OCI-LY3 (cell line): ENCODE data around the gene SDR9C7.
A peak's percentile ranks its signal among the peaks of the same experiment; 100 is the strongest.

Experiments used
- H2AFZ ChIP-seq: fragments of 200-600, 300-600 bp; shearing (Covaris generic); 2 replicates; pipeline ENCODE4 v1.6.0; 2014; ENCODE audit warnings: antibody characterized with exemption, low read depth, low read length
- H3K27ac ChIP-seq: fragments of 200-600, 300-600 bp; sonication (generic); 2 replicates; pipeline ENCODE4 v1.5.1; 2014; ENCODE audit warnings: mild to moderate bottlenecking, low read length, moderate library complexity, mixed read lengths
- H3K27me3 ChIP-seq: fragments of 200-600, 300-600 bp; sonication (generic); 2 replicates; pipeline ENCODE4 v1.6.1; 2014; ENCODE audit warnings: low read depth, low read length, mixed read lengths
- H3K36me3 ChIP-seq: fragments of 200-600, 300-600 bp; sonication (generic); replicated peaks from 2 replicates; pipeline ENCODE3; 2014; ENCODE audit warnings: low read depth, low read length, mixed read lengths
- H3K4me1 ChIP-seq: fragments of 300-600, 200-600 bp; sonication (generic); 2 replicates; pipeline ENCODE4 v1.6.1; 2014; ENCODE audit warnings: low read length, mixed read lengths
- H3K4me2 ChIP-seq: fragments of 200-600, 300-600 bp; sonication (generic); 2 replicates; pipeline ENCODE4 v1.6.1; 2014; ENCODE audit warnings: low read length, mixed read lengths
- H3K4me3 ChIP-seq: fragments of 300-600, 200-600 bp; sonication (generic); 2 replicates; pipeline ENCODE4 v1.5.1; 2014; ENCODE audit warnings: antibody characterized with exemption, mild to moderate bottlenecking, low read length, moderate library complexity
- H3K79me2 ChIP-seq: fragments of 300-600, 200-600 bp; shearing (Covaris generic); 2 replicates; pipeline ENCODE4 v1.6.1; 2014; ENCODE audit warnings: mild to moderate bottlenecking, low read length, mixed read lengths
- H3K9ac ChIP-seq: fragments of 300-600, 200-600 bp; shearing (Covaris generic); 2 replicates; pipeline ENCODE4 v1.6.0; 2014; ENCODE audit warnings: mild to moderate bottlenecking, low read length, moderate library complexity
- H3K9me3 ChIP-seq: fragments of 200-600, 300-600 bp; shearing (Covaris generic); 2 replicates; pipeline ENCODE4 v1.6.1; 2014; ENCODE audit warnings: low read length, mixed read lengths; ENCODE audit not compliant: insufficient read depth
- H4K20me1 ChIP-seq: fragments of 200-600, 300-600 bp; sonication (generic); 2 replicates; pipeline ENCODE4 v1.6.1; 2016; ENCODE audit warnings: low read length, mixed read lengths; ENCODE audit not compliant: insufficient read depth
- CTCF ChIP-seq: fragments of 200-600, 300-600 bp; sonication (generic); IDR thresholded peaks from 2 replicates; pipeline ENCODE4 v1.5.1; 2014; ENCODE audit warnings: antibody characterized with exemption, low read length, low read depth
- EZH2phosphoT487 ChIP-seq: fragments of 200-600 bp; shearing (Covaris generic); IDR thresholded peaks from 2 replicates; pipeline ENCODE4 v1.6.1; 2018; ENCODE audit warnings: antibody characterized with exemption, mixed run types, low read depth

SDR9C7 gene

GRCh38 chr12:56951582-56952339 is 17.6 kb upstream of the SDR9C7 start:
- TF ChIP-seq CTCF, result no peak
- no peak for TF ChIP-seq EZH2phosphoT487
- no peak overlapping the region for H2AFZ ChIP-seq
- H3K4me3 ChIP-seq, result no peak overlapping the region
- H3K36me3 ChIP-seq, result no peaks in the 10 kb centered on the region
- no peak overlapping the region for H3K4me2 ChIP-seq
- no peaks in the 10 kb centered on the region for H4K20me1 ChIP-seq
- H3K79me2 ChIP-seq, result no peaks in the 10 kb centered on the region
- H3K9ac ChIP-seq, result no peak overlapping the region
- no peak overlapping the region for H3K27ac ChIP-seq
- H3K27me3 ChIP-seq, result 0 out of 2 replicates have a peak, but pooled peaks cover 6% of the 10 kb centered on the region
- no peaks in the 10 kb centered on the region for H3K4me1 ChIP-seq
- no peaks in the 10 kb centered on the region for H3K9me3 ChIP-seq

- Histone ChIP-seq H3K36me3 (no peaks in the 10 kb centered on the region), H3K79me2 (no peaks in the 10 kb centered on the region), H3K9me3 (no peaks in the 10 kb centered on the region), H3K27me3 (0 out of 2 replicates have a peak, but pooled peaks cover 3% of the 10 kb centered on the region), H3K4me2 (no peak overlapping the region), H3K4me3 (no peak overlapping the region), H3K27ac (no peak overlapping the region), H3K9ac (no peak overlapping the region), H3K4me1 (no peaks in the 10 kb centered on the region), H2AFZ (no peak overlapping the region), H4K20me1 (no peaks in the 10 kb centered on the region)
- TF ChIP-seq EZH2phosphoT487 (no peak), CTCF (no peak)
Observed at GRCh38 chr12:56948881-56949280, 14.7 kb upstream of the SDR9C7 start.

- Histone ChIP-seq H3K4me2 (no peak overlapping the region), H4K20me1 (no peaks in the 10 kb centered on the region), H3K4me3 (no peak overlapping the region), H3K4me1 (no peaks in the 10 kb centered on the region), H2AFZ (no peak overlapping the region), H3K9me3 (no peaks in the 10 kb centered on the region), H3K27ac (no peak overlapping the region), H3K27me3 (0 out of 2 replicates have a peak, but pooled peaks cover 3% of the 10 kb centered on the region), H3K79me2 (no peaks in the 10 kb centered on the region), H3K36me3 (no peaks in the 10 kb centered on the region), H3K9ac (no peak overlapping the region)
- TF ChIP-seq EZH2phosphoT487 (no peak), CTCF (no peak)
Observed at GRCh38 chr12:56948457-56948777, 14.2 kb upstream of the SDR9C7 start.

GRCh38 chr12:56947633-56948456 is 13.6 kb upstream of the SDR9C7 start:
- Histone ChIP-seq H3K4me1 (no peaks in the 10 kb centered on the region), H2AFZ (no peak overlapping the region), H3K9me3 (no peaks in the 10 kb centered on the region), H4K20me1 (no peaks in the 10 kb centered on the region), H3K79me2 (no peaks in the 10 kb centered on the region), H3K9ac (no peak overlapping the region), H3K27me3 (0 out of 2 replicates have a peak, but pooled peaks cover 3% of the 10 kb centered on the region), H3K4me2 (no peak overlapping the region), H3K4me3 (no peak overlapping the region), H3K27ac (no peak overlapping the region), H3K36me3 (no peaks in the 10 kb centered on the region)
- TF ChIP-seq CTCF, result peak; percentile 34
- no peak for TF ChIP-seq EZH2phosphoT487
